IPS-20b (cell line): ENCODE results near the gene ANO9.
"Not testable (repeated sequence)": the region's sequence is repeated elsewhere in the genome, so short reads cannot be mapped to it uniquely, and the experiment has no call there.

Experiments
- H3K27ac ChIP-seq: one replicate; pipeline ENCODE4 v1.5.1; 2013; ENCODE audit warnings: low read length
- H3K27me3 ChIP-seq: 2 replicates; pipeline ENCODE4 v1.6.1; 2013; ENCODE audit warnings: mild to moderate bottlenecking, low read length, inconsistent platforms; ENCODE audit not compliant: insufficient read depth
- H3K36me3 ChIP-seq: 2 replicates; pipeline ENCODE4 v1.6.1; 2013; ENCODE audit warnings: low read depth, mild to moderate bottlenecking, inconsistent platforms, low read length, moderate library complexity; ENCODE audit not compliant: insufficient read depth
- H3K4me1 ChIP-seq: 2 replicates; pipeline ENCODE4 v1.6.1; 2013; ENCODE audit warnings: mild to moderate bottlenecking, control low read depth, inconsistent platforms, low read length, moderate library complexity; ENCODE audit not compliant: insufficient read depth
- H3K4me3 ChIP-seq: 2 replicates; pipeline ENCODE4 v1.5.1; 2013; ENCODE audit warnings: mild to moderate bottlenecking, low read length, inconsistent platforms
- H3K9ac ChIP-seq: 2 replicates; pipeline ENCODE4 v1.6.1; 2013; ENCODE audit warnings: low read depth, mild to moderate bottlenecking, inconsistent platforms, low read length, moderate library complexity
- H3K9me3 ChIP-seq: 2 replicates; pipeline ENCODE4 v1.6.1; 2013; ENCODE audit warnings: mild to moderate bottlenecking, low read depth, low read length, inconsistent platforms; ENCODE audit not compliant: insufficient read depth

Gene ANO9

GRCh38 chr11:408154-409007 lies 33.4 kb downstream of the ANO9 start:
- Histone ChIP-seq H3K27me3 (peaks cover 8% of the 10 kb centered on the region), H3K4me1 (no peaks in the 10 kb centered on the region), H3K4me3 (no peak overlapping the region), H3K27ac (no peak overlapping the region), H3K36me3 (no peaks in the 10 kb centered on the region), H3K9ac (no peak overlapping the region), H3K9me3 (no peaks in the 10 kb centered on the region)

GRCh38 chr11:407651-408123 lies 34.1 kb downstream of the ANO9 start:
- no peaks in the 10 kb centered on the region for H3K9me3 ChIP-seq
- no peaks in the 10 kb centered on the region for H3K4me1 ChIP-seq
- H3K36me3 ChIP-seq = no peaks in the 10 kb centered on the region
- H3K4me3 ChIP-seq = no peak overlapping the region
- H3K27me3 ChIP-seq = peaks cover 8% of the 10 kb centered on the region
- H3K9ac ChIP-seq = no peak overlapping the region
- no peak overlapping the region for H3K27ac ChIP-seq

- Histone ChIP-seq H3K27ac (no peak overlapping the region), H3K4me3 (peak overlapping the region; percentile 60), H3K9me3 (no peaks in the 10 kb centered on the region), H3K27me3 (peaks cover 8% of the 10 kb centered on the region), H3K9ac (no peak overlapping the region), H3K36me3 (no peaks in the 10 kb centered on the region), H3K4me1 (no peaks in the 10 kb centered on the region)
These were observed 34.8 kb downstream of the ANO9 start for GRCh38 chr11:406796-407650.

GRCh38 chr11:405954-406795 lies 35.6 kb downstream of the ANO9 start:
- no peak overlapping the region for H3K9ac ChIP-seq
- H3K27ac ChIP-seq = no peak overlapping the region

GRCh38 chr11:405323-405953 lies 36.4 kb downstream of the ANO9 start:
- H3K9me3 ChIP-seq = no peaks in the 10 kb centered on the region
- H3K27ac ChIP-seq = no peak overlapping the region
- no peaks in the 10 kb centered on the region for H3K36me3 ChIP-seq
- no peak overlapping the region for H3K9ac ChIP-seq
- no peaks in the 10 kb centered on the region for H3K4me1 ChIP-seq
- H3K4me3 ChIP-seq = no peak overlapping the region
- H3K27me3 ChIP-seq = peaks cover 8% of the 10 kb centered on the region

More at GRCh38 chr11:405954-406795, 35.6 kb downstream of the ANO9 start:
- Histone ChIP-seq H3K27me3 (peaks cover 8% of the 10 kb centered on the region), H3K4me1 (no peaks in the 10 kb centered on the region), H3K9me3 (no peaks in the 10 kb centered on the region), H3K36me3 (no peaks in the 10 kb centered on the region), H3K4me3 (peak overlapping the region; percentile 60; the same call in 1 of the 2 replicates)

GRCh38 chr11:404551-405264 lies 37.1 kb downstream of the ANO9 start:
- H3K9me3 ChIP-seq = no peaks in the 10 kb centered on the region
- H3K27me3 ChIP-seq = peaks cover 8% of the 10 kb centered on the region
- no peak overlapping the region for H3K4me3 ChIP-seq
- no peaks in the 10 kb centered on the region for H3K36me3 ChIP-seq
- no peak overlapping the region for H3K9ac ChIP-seq
- no peaks in the 10 kb centered on the region for H3K4me1 ChIP-seq
- no peak overlapping the region for H3K27ac ChIP-seq

- Histone ChIP-seq H3K9ac (no peak overlapping the region), H3K27me3 (peaks cover 8% of the 10 kb centered on the region), H3K4me1 (no peaks in the 10 kb centered on the region), H3K9me3 (no peaks in the 10 kb centered on the region), H3K27ac (no peak overlapping the region), H3K36me3 (no peaks in the 10 kb centered on the region), H3K4me3 (no peak overlapping the region)
These were observed 37.9 kb downstream of the ANO9 start for GRCh38 chr11:403761-404431.

- Histone ChIP-seq H3K9ac (no peak overlapping the region), H3K9me3 (no peaks in the 10 kb centered on the region), H3K27ac (no peak overlapping the region), H3K4me1 (no peaks in the 10 kb centered on the region), H3K36me3 (no peaks in the 10 kb centered on the region), H3K27me3 (peaks cover 5% of the 10 kb centered on the region; the same call in 1 of the 2 replicates), H3K4me3 (no peak overlapping the region)
These were observed 38.6 kb downstream of the ANO9 start for GRCh38 chr11:403021-403760.

- not testable (repeated sequence) for H3K27me3 ChIP-seq, H3K4me1 ChIP-seq, H3K9me3 ChIP-seq, H3K4me3 ChIP-seq, H3K36me3 ChIP-seq, H3K9ac ChIP-seq, H3K27ac ChIP-seq
These were observed 40.6 kb downstream of the ANO9 start for GRCh38 chr11:401196-401595.

GRCh38 chr11:400241-400689 lies 41.5 kb downstream of the ANO9 start:
- no peak overlapping the region for H3K9ac ChIP-seq
- H3K27ac ChIP-seq = no peak overlapping the region
- no peaks in the 10 kb centered on the region for H3K9me3 ChIP-seq
- no peaks in the 10 kb centered on the region for H3K36me3 ChIP-seq
- H3K27me3 ChIP-seq = no peaks in the 10 kb centered on the region
- H3K4me1 ChIP-seq = no peaks in the 10 kb centered on the region
- no peak overlapping the region for H3K4me3 ChIP-seq
